GM18526 (cell line): ENCODE results near the gene PMEPA1.

ENCODE experiments used
- POLR2A ChIP-seq: IDR thresholded peaks from 3 replicates; pipeline ENCODE4 v1.6.1; 2011; ENCODE audit not compliant: insufficient read length; ENCODE audit errors: extremely low read depth

PMEPA1 gene

GRCh38 chr20:57622579-57623381 is 87.0 kb downstream of the PMEPA1 start:
- TF ChIP-seq POLR2A, result no peak

GRCh38 chr20:57622201-57622570 is 87.6 kb downstream of the PMEPA1 start:
- no peak for TF ChIP-seq POLR2A

- TF ChIP-seq POLR2A, result no peak
Observed at GRCh38 chr20:57621421-57622200, 88.2 kb downstream of the PMEPA1 start.

- no peak for TF ChIP-seq POLR2A
Observed at GRCh38 chr20:57620999-57621398, 88.8 kb downstream of the PMEPA1 start.

- TF ChIP-seq POLR2A, result peak; percentile 60
Observed at GRCh38 chr20:57620274-57620990, 89.4 kb downstream of the PMEPA1 start, which contains the start of gene ZBP1. Gene ZBP1, minus strand, starts transcription at chr20:57620426. Its CDS starts 131 bp downstream, at chr20:57620295.

GRCh38 chr20:57619051-57619831 is 90.6 kb downstream of the PMEPA1 start:
- TF ChIP-seq POLR2A, result no peak

GRCh38 chr20:57618764-57619050 is 91.1 kb downstream of the PMEPA1 start:
- TF ChIP-seq POLR2A, result no peak

- no peak for TF ChIP-seq POLR2A
Observed at GRCh38 chr20:57618091-57618763, 91.6 kb downstream of the PMEPA1 start.

GRCh38 chr20:57617079-57617795 is 92.6 kb downstream of the PMEPA1 start:
- TF ChIP-seq POLR2A, result no peak

GRCh38 chr20:57616143-57616951 is 93.5 kb downstream of the PMEPA1 start:
- TF ChIP-seq POLR2A, result no peak

- TF ChIP-seq POLR2A, result no peak
Observed at GRCh38 chr20:57615445-57615811, 94.4 kb downstream of the PMEPA1 start.

GRCh38 chr20:57614490-57615444 is 95.0 kb downstream of the PMEPA1 start:
- no peak for TF ChIP-seq POLR2A

- no peak for TF ChIP-seq POLR2A
Observed at GRCh38 chr20:57613481-57613921, 96.3 kb downstream of the PMEPA1 start.
